Panc1 (cell line): ENCODE results near the gene KDM1B. TPM values are rescaled to one million over a fixed set of nuclear protein-coding genes. Genes with fewer than 3 reads are reported as not detected.

Experiments
- ATAC-seq: fragments of 200-7000 bp; cut with Tn5 transposase; 2 replicates; pipeline ENCODE4 v1.9.1; 2020; ENCODE audit warnings: mild to moderate bottlenecking, moderate library complexity
- BruUV-seq: library from RNA; stranded (reverse); fragments of 400-500 nt; replicated peaks from 2 replicates; lab custom pipeline; 2021; lab: Mats Ljungman, UMichigan
- CTCF ChIA-PET: fragments of 300-600 bp; sonication (Branson Sonifier 250); formaldehyde crosslinking; loops from one replicate; lab custom pipeline; 2022; ENCODE audit warnings: antibody characterized with exemption; lab: Charles Lee
- POLR2A ChIA-PET: fragments of 300-600 bp; sonication (Branson Sonifier 250); formaldehyde crosslinking; loops from one replicate; lab custom pipeline; 2022; ENCODE audit warnings: antibody characterized with exemption; lab: Charles Lee
- DNase-seq: peaks from one replicate; pipeline ENCODE4 v3.0.0-alpha.2; 2010; ENCODE audit warnings: low read depth, low spot score
- H3K27ac ChIP-seq: 2 replicates; pipeline ENCODE4 v1.5.1; 2011; ENCODE audit warnings: mild to moderate bottlenecking, low read length, inconsistent platforms
- H3K27me3 ChIP-seq: fragments of 200-500 bp; sonication (Bioruptor generic); 2 replicates; pipeline ENCODE4 v1.6.0; 2014; ENCODE audit warnings: low read length, inconsistent platforms; ENCODE audit not compliant: control insufficient read depth, insufficient read depth
- H3K36me3 ChIP-seq: fragments of 200-500 bp; sonication (Bioruptor generic); 2 replicates; pipeline ENCODE4 v1.5.1; 2014; ENCODE audit warnings: inconsistent platforms, mild to moderate bottlenecking, low read length, moderate library complexity; ENCODE audit not compliant: control insufficient read depth, insufficient read depth
- H3K4me1 ChIP-seq: 2 replicates; pipeline ENCODE4 v1.5.1; 2011; ENCODE audit warnings: inconsistent platforms, mild to moderate bottlenecking, low read length, moderate library complexity; ENCODE audit not compliant: control insufficient read depth, insufficient read depth
- H3K4me3 ChIP-seq, 2 experiments: 2 replicates each; pipeline ENCODE4 v1.5.1; 2011 to 2012; ENCODE audit warnings: low read depth in 2 of 2, low read length in 2 of 2, mild to moderate bottlenecking in 2 of 2, inconsistent platforms in 1 of 2, moderate library complexity in 1 of 2
- H3K9me3 ChIP-seq: fragments of 200-500 bp; sonication (Bioruptor generic); 2 replicates; pipeline ENCODE4 v1.5.1; 2014; ENCODE audit warnings: low read depth, mild to moderate bottlenecking, inconsistent platforms, low read length, moderate library complexity; ENCODE audit not compliant: control insufficient read depth, insufficient read depth
- CTCF ChIP-seq: fragments of 450-650 bp; IDR thresholded peaks from 2 replicates; pipeline ENCODE4 v1.5.1; 2017; ENCODE audit warnings: mild to moderate bottlenecking
- POLR2AphosphoS5 ChIP-seq: IDR thresholded peaks from 2 replicates; pipeline ENCODE4 v1.6.1; 2012; ENCODE audit warnings: mild to moderate bottlenecking, low read depth, low read length, moderate library complexity
- REST ChIP-seq, 2 experiments: IDR thresholded peaks; 2 replicates each; pipeline ENCODE4 v1.6.1; 2011 to 2012; ENCODE audit warnings: low read depth in 2 of 2, control low read depth in 1 of 2, low read length in 1 of 2, mild to moderate bottlenecking in 1 of 2, moderate library complexity in 1 of 2; ENCODE audit not compliant: insufficient read depth in 1 of 2
- SIN3A ChIP-seq: IDR thresholded peaks from 2 replicates; pipeline ENCODE4 v1.6.1; 2012; ENCODE audit warnings: low read depth, mild to moderate bottlenecking, low read length, moderate library complexity, borderline replicate concordance; ENCODE audit not compliant: insufficient read depth
- TCF7L2 ChIP-seq: IDR thresholded peaks from 2 replicates; pipeline ENCODE4 v1.6.1; 2011; ENCODE audit warnings: mild to moderate bottlenecking, low read depth, low read length, inconsistent platforms
- in situ Hi-C: cut with HindIII; loops from 2 replicates; pipeline ENCODE4 v1.10.0; 2016; ENCODE audit warnings: low sequenced_read_pairs, low pct_unique_long_range_greater_than_20kb
- intact Hi-C: fragments of 100-400 bp; cut with micrococcal nuclease; formaldehyde crosslinking; loops from one replicate; pipeline ENCODE4 v1.10.0; 2022; ENCODE audit not compliant: unreplicated experiment
- total RNA-seq: library from RNA; stranded (reverse); gene quantifications from one replicate; pipeline ENCODE4 v1.2.1, GENCODE V29; 2021; ENCODE audit not compliant: unreplicated experiment

Gene KDM1B
- total RNA-seq, 1 experiment from 2014 or later = 27.1 TPM

GRCh38 chr6:18185624-18186023 lies 30.4 kb downstream of the KDM1B start:
- no peaks in the 10 kb centered on the region for H3K9me3 ChIP-seq
- intact Hi-C loops (no loop called here), in situ Hi-C loops (no loop called here)
- no peaks in the 10 kb centered on the region for H3K27me3 ChIP-seq
- CTCF ChIA-PET = no interaction called here
- ATAC-seq = no peak
- no peak for DNase-seq
- TF ChIP-seq SIN3A (no peak), CTCF (no peak), REST (IDR thresholded peaks at IDR 0.05; ENCODE audit: insufficient read depth in 1 of 2, low read depth in 2 of 2, low read length in 1 of 2) (no peak), TCF7L2 (no peak), POLR2AphosphoS5 (no peak)
- no TSS peak for BruUV-seq
- H3K4me1 ChIP-seq = no peaks in the 10 kb centered on the region
- H3K36me3 ChIP-seq = no peaks in the 10 kb centered on the region
- H3K27ac ChIP-seq = no peak overlapping the region
- no peak overlapping the region for H3K4me3 ChIP-seq
- POLR2A ChIA-PET = no interaction called here

GRCh38 chr6:18186033-18186432 lies 30.8 kb downstream of the KDM1B start:
- in situ Hi-C loops (no loop called here), intact Hi-C loops (no loop called here)
- Histone ChIP-seq H3K9me3 (no peaks in the 10 kb centered on the region), H3K4me1 (no peaks in the 10 kb centered on the region), H3K36me3 (no peaks in the 10 kb centered on the region), H3K27me3 (no peaks in the 10 kb centered on the region), H3K27ac (no peak overlapping the region), H3K4me3 (no peak overlapping the region)
- no peak for TF ChIP-seq TCF7L2
- TF ChIP-seq REST (IDR thresholded peaks at IDR 0.05; ENCODE audit: insufficient read depth in 1 of 2, low read depth in 2 of 2, low read length in 1 of 2) = no peak
- no peak for TF ChIP-seq CTCF
- no peak for TF ChIP-seq SIN3A
- no TSS peak for BruUV-seq
- ATAC-seq = no peak
- ChIA-PET CTCF (no interaction called here), POLR2A (no interaction called here)
- no peak for DNase-seq
